SW480 (cell line): ENCODE results near the gene PCDHB4.
A peak's percentile ranks its signal among the peaks of the same experiment; 100 is the strongest.
"Not testable (repeated sequence)": the region's sequence is repeated elsewhere in the genome, so short reads cannot be mapped to it uniquely, and the experiment has no call there.

Experiments
- DNase-seq: peaks from one replicate; pipeline ENCODE4 v3.0.0-alpha.2; 2016; ENCODE audit warnings: low spot score

PCDHB4 gene

DNA sequence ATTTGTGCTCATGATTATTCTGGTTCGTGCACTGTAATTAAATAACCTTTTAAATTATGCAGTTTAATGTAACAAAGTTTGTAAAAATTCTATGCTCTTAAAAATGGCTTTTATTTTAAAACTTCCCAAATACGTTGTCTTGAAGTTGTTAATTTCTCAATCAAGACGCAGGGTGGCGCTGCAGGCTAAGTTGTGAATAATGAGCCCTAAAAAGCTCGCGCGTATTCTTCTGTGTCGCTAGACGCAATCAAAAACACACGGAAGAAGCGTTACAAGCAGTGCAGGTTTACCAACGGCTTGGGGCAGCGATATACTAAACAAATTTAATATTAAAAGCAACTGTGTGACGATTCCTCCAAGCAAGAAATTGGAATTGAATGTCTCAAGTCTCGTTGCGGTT lies at the start of gene PCDHB4:
Gene PCDHB4 (plus strand): TSS at position 256 of the 400 bp plus-strand sequence. CDS start 181 bp downstream, outside the sequence.
- DNase-seq, result no peak

DNA sequence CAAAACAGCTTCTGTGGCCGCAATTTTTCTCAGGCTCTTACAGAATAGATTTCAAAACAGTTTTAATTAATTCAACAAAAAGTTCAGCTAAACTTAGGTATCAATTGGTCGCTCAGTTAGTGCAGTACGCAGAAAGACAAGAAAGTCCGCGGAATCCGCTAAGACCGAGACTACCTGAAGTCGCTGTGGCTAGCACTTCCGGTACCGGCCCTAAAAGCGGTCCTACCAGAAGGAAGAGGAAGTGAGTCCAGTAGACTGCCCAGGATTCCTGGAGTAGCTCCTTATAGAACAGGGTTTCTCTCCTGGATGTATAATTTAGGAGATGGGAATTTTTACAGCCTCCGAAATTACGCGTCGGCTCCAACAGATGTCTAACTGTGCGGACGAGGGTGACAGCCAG lies 43.8 kb upstream of the PCDHB4 start:
- no peak for DNase-seq

DNA sequence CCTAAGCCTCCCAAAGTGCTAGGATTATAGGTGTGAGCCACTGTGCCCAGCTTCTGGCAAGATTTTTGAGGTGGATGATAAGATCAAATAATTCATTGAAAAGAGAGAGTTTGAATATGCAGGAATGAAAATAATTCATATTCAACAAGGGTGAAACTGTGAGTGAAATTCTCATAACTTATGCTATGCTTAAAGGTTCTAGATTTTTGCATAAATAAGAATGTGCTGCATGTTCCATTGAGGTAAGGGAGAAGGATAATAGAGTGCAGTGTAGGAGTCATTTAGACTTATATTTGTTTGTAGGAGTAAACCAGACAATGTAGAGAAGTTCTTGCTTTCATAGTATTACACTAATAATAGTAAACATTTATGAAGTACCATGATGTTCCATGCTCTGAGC lies 39.4 kb upstream of the PCDHB4 start:
- DNase-seq, result no peak

DNA sequence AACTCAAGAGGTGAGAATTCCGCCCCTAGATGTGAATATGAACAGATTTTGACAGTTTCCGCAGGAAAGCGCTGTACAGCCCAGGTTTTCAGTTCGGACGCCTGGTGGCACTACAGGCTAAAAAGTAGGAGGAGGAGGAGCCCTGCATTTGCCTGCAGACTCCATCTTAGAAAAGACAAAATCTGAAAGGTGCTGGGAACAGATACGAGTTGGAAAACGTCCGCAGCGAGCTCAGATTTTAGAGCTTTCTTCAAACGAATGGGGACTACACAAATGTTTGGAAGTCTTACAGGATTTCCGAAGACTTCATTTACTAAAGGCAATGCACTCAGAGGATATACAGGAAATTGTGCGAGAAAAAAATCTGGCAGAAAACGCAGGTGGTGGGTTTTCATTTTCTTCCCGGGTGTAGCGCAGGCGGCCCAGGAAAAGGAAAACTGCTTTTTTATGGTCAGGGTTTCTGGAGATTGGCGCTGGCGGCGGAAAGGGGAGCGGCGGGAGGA lies 37.1 kb upstream of the PCDHB4 start:
- DNase-seq, result peak; percentile 83

DNA sequence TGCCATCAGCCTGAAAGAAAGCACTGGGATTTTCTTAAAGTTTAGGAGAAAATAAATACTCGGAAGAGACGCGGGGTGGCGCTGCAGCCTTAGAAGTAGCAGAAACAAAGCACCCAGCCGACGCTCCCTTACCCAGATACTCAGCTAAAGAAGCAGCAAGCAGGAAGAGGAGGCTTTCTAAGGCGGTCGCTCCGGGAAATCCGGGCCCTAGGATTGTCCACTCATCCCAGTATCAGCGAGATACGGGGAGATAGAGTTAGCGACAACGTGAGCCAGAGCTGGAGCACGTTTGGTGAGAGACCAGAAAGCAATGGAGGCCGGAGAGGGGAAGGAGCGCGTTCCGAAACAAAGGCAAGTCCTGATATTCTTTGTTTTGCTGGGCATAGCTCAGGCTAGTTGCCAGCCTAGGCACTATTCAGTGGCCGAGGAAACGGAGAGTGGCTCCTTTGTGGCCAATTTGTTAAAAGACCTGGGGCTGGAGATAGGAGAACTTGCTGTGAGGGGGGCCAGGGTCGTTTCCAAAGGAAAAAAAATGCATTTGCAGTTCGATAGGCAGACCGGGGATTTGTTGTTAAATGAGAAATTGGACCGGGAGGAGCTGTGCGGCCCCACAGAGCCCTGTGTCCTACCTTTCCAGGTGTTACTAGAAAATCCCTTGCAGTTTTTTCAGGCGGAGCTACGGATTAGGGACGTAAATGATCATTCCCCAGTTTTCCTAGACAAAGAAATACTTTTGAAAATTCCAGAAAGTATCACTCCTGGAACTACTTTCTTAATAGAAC lies 26.9 kb upstream of the PCDHB4 start, which contains the start of gene PCDHB2:
Gene PCDHB2 (plus strand): TSS at position 135 of the 782 bp plus-strand sequence. CDS start 176 bp downstream, at position 311.
- no peak for DNase-seq

DNA sequence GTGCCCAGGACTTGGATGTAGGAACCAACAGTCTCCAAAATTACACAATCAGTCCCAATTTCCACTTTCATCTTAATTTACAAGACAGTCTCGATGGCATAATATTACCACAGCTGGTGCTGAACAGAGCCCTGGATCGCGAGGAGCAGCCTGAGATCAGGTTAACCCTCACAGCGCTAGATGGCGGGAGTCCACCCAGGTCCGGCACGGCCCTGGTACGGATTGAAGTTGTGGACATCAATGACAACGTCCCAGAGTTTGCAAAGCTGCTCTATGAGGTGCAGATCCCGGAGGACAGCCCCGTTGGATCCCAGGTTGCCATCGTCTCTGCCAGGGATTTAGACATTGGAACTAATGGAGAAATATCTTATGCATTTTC lies 26.4 kb upstream of the PCDHB4 start:
- no peak for DNase-seq

DNA sequence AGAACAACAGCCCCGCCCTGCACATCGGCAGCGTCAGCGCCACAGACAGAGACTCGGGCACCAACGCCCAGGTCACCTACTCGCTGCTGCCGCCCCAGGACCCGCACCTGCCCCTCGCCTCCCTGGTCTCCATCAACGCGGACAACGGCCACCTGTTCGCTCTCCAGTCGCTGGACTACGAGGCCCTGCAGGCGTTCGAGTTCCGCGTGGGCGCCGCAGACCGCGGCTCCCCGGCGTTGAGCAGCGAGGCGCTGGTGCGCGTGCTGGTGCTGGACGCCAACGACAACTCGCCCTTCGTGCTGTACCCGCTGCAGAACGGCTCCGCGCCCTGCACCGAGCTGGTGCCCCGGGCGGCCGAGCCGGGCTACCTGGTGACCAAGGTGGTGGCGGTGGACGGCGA lies 25.4 kb upstream of the PCDHB4 start:
- not testable (repeated sequence) for DNase-seq

DNA sequence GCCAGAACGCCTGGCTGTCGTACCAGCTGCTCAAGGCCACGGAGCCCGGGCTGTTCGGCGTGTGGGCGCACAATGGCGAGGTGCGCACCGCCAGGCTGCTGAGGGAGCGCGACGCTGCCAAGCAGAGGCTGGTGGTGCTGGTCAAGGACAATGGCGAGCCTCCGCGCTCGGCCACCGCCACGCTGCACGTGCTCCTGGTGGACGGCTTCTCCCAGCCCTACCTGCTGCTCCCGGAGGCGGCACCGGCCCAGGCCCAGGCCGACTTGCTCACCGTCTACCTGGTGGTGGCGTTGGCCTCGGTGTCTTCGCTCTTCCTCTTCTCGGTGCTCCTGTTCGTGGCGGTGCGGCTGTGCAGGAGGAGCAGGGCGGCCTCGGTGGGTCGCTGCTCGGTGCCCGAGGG lies 25.0 kb upstream of the PCDHB4 start:
- DNase-seq, result not testable (repeated sequence)

DNA sequence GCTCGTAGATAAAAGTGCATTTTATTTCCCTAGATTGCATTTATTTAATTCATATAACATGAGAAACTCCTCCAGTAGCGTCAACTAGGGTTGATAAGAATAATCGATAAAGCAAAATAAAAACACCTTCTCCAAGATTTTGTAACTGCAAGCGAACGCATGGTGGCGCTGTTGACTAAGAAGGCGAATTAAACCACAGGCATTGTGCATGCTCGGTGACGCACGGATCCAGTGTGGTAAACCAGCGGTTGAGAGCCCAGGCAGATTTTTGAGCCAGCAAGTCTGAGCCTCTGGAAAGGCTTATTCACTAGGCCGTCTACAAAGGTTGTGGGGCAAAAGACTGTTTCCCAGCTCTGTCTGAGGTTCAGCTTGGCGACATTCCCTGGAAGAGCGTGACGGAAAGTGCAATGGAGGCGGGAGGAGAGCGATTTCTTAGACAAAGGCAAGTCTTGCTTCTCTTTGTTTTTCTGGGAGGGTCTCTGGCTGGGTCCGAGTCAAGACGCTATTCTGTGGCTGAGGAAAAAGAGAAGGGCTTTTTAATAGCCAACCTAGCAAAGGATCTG lies 21.3 kb upstream of the PCDHB4 start, which contains the start of gene PCDHB3:
Gene PCDHB3 (plus strand): TSS at position 231 of the 563 bp plus-strand sequence. CDS start 177 bp downstream, at position 408.
- no peak for DNase-seq

DNA sequence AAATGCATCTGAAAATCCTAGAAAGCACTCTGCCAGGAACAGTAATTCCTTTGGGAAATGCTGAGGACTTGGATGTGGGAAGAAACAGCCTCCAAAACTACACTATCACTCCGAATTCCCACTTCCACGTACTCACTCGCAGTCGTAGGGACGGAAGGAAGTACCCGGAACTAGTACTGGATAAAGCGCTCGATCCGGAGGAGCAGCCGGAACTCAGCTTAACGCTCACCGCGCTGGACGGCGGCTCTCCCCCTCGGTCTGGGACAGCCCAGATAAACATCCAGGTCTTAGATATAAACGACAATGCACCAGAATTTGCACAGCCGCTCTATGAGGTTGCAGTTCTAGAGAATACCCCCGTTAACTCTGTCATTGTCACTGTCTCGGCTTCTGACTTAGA lies 20.6 kb upstream of the PCDHB4 start:
- DNase-seq, result no peak

DNA sequence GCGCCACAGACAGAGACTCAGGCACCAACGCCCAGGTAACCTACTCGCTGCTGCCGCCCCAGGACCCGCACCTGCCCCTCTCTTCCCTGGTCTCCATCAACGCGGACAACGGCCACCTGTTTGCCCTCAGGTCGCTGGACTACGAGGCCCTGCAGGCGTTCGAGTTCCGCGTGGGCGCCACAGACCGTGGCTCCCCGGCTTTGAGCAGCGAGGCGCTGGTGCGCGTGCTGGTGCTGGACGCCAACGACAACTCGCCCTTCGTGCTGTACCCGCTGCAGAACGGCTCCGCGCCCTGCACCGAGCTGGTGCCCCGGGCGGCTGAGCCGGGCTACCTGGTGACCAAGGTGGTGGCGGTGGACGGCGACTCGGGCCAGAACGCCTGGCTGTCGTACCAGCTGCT lies 19.5 kb upstream of the PCDHB4 start:
- DNase-seq, result not testable (repeated sequence)

DNA sequence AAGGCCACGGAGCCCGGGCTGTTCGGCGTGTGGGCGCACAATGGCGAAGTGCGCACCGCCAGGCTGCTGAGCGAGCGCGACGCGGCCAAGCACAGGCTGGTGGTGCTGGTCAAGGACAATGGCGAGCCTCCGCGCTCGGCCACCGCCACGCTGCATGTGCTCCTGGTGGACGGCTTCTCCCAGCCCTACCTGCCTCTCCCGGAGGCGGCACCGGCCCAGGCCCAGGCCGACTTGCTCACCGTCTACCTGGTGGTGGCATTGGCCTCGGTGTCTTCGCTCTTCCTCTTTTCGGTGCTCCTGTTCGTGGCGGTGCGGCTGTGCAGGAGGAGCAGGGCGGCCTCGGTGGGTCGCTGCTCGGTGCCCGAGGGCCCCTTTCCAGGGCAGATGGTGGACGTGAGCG lies 19.1 kb upstream of the PCDHB4 start:
- DNase-seq, result not testable (repeated sequence)

DNA sequence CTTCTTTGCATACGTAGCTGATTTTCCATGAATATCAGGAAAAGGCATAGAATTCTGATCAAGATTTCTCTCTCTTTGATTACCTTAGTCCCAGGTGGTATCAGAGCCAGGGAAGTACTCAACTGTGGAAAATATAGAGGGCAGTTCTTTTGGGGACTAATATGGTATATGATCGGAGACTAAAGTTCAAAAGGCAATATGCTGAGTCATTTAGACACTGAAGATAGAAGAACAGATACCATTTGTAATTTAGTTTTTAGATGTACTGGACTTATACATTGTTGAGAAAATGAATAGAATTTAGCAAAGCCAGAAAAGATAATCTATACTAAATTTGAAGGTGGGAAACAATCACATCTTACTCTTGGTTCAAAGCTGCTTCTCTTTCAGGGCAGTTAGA lies 16.3 kb upstream of the PCDHB4 start:
- DNase-seq, result no peak

DNA sequence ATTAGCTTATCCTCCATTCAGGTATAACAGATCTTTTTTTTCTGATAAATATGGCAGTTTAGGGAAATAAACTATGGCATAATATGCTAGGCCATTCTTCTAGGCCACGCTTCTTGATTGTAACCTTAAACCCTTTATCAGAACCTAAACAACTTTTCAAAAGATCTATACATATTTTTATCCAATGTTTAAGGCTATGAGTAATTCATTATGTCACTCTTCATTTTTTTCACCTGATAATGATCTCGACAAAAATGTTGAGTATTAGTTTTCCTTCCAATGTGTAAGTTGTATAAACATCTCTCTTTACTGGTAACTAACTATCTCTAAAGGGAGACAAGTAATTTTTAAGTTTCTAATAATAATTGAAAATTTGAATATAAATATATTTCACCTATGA lies 2.4 kb upstream of the PCDHB4 start:
- DNase-seq, result no peak

DNA sequence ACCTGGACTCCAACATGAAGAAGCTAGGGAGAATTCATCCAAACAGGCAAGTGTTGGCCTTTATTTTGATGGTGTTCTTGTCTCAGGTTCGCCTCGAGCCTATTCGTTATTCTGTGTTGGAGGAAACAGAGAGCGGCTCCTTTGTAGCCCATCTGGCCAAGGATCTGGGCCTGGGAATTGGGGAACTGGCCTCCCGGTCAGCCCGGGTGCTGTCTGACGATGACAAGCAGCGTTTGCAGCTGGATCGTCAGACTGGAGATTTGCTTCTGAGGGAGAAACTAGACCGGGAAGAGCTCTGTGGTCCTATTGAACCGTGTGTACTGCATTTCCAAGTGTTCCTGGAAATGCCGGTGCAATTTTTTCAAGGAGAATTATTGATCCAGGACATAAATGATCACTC lies 367 bp downstream of the PCDHB4 start:
- DNase-seq, result no peak

DNA sequence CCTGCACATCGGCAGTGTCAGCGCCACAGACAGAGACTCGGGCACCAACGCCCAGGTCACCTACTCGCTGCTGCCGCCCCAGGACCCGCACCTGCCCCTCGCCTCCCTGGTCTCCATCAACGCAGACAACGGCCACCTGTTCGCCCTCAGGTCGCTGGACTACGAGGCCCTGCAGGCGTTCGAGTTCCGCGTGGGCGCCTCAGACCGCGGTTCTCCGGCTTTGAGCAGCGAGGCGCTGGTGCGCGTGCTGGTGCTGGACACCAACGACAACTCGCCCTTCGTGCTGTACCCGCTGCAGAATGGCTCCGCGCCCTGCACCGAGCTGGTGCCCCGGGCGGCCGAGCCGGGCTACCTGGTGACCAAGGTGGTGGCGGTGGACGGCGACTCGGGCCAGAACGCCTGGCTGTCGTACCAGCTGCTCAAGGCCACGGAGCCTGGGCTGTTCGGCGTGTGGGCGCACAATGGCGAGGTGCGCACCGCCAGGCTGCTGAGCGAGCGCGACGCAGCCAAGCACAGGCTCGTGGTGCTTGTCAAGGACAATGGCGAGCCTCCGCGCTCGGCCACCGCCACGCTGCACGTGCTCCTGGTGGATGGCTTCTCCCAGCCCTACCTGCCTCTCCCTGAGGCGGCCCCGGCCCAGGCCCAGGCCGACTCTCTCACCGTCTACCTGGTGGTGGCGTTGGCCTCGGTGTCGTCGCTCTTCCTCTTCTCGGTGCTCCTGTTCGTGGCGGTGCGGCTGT lies 1.9 kb downstream of the PCDHB4 start:
- DNase-seq, result not testable (repeated sequence)

DNA sequence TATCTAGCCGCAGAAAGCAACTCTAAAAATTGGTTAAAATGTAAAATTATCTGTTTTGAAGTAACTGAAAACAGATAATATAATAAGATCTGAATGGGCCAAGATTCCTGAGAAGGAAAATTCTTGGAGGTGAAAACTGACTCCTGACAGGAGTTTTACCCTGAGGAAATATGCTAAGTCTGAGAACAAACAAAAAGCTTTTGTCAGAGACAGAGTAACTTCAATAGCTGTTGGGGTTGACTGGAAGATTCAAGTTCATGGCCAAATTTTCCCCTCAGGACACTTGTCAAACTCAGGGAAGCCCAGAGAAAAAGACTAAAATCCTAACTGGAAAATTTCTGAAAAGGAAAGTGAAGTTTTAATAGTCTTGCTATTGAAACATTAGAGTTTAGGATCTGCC lies 5.7 kb downstream of the PCDHB4 start:
- DNase-seq, result no peak

DNA sequence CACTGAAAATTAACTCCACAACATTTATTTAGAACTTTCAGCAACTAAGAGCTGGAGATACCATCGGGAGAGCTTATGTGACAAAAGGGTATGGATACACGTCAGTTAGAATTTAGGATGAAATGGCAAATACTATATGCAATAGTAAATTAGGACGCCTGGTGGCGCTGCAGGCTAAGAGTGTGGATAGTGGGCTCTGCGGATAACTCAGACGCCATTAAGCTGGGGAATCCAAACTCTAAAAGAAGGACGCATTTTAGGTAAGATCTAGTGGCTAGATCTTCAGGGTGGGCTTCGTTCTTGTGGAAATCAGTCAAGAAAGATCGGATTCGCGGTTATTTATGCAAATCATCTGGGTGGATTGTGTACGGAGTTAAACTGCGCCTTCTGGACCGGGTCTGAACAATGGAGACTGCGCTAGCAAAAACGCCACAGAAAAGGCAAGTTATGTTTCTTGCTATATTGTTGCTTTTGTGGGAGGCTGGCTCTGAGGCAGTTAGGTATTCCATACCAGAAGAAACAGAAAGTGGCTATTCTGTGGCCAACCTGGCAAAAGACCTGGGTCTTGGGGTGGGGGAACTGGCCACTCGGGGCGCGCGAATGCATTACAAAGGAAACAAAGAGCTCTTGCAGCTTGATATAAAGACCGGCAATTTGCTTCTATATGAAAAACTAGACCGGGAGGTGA lies 13.6 kb downstream of the PCDHB4 start, which contains the start of gene PCDHB5:
Gene PCDHB5 (plus strand): TSS at position 177 of the 688 bp plus-strand sequence. CDS start 229 bp downstream, at position 406.
- no peak for DNase-seq

DNA sequence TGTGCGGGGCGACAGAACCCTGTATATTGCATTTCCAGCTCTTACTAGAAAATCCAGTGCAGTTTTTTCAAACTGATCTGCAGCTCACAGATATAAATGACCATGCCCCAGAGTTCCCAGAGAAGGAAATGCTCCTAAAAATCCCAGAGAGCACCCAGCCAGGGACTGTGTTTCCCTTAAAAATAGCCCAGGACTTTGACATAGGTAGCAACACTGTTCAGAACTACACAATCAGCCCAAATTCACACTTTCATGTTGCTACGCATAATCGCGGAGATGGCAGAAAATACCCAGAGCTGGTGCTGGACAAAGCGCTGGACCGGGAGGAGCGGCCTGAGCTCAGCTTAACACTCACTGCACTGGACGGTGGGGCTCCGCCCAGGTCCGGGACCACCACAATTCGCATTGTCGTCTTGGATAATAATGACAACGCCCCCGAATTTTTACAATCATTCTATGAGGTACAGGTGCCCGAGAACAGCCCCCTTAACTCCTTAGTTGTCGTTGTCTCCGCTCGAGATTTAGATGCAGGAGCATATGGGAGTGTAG lies 14.2 kb downstream of the PCDHB4 start:
- no peak for DNase-seq

DNA sequence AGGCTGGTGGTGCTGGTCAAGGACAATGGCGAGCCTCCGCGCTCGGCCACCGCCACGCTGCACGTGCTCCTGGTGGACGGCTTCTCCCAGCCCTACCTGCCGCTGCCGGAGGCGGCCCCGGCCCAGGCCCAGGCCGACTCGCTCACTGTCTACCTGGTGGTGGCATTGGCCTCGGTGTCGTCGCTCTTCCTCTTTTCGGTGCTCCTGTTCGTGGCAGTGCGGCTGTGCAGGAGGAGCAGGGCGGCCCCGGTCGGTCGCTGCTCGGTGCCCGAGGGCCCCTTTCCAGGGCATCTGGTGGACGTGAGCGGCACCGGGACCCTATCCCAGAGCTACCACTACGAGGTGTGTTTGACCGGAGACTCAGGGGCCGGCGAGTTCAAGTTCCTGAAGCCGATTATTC lies 15.7 kb downstream of the PCDHB4 start:
- DNase-seq, result not testable (repeated sequence)

DNA sequence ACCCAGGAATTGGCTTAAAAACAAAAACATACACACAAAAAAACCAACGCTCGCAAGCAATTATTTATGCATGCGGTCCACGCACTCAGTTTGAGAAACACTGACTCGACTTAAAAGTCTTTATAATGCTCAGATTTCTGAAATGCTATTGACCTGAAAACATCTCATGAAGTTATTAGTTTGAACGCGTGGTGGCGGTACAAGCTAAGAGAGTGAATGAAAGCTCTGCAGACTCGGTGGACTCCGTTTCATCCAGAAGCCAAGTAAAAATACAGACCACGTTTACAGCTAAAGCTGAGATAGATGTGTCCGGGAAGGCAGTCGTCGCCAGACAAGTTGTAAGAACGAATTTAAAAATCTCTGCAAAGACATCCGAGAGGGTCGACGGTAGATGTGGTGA lies 28.2 kb downstream of the PCDHB4 start, which contains the start of gene PCDHB6:
Gene PCDHB6 (plus strand): TSS at position 246 of the 400 bp plus-strand sequence. CDS start 201 bp downstream, outside the sequence.
- no peak for DNase-seq
